ENCODE measurements around the gene BCOR. TPM values are rescaled to one million over a fixed set of nuclear protein-coding genes. Genes with fewer than 3 reads are reported as not detected.

The BCOR gene
- total RNA-seq, 2 donors from 2014 or later, result 53.5 to 65.5 TPM

- DNase-seq, result no peak
- H3K4me1 Mint-ChIP-seq (ENCODE audit: low read depth), result peaks cover 2% of the 10 kb centered on the region
- H3K9me3 Mint-ChIP-seq, result peaks cover 0 to 1% of the 10 kb centered on the region in 2 donors
- ATAC-seq (replicated peaks in 1 of 2), result no peak
- H3K27ac Mint-ChIP-seq, result no peak overlapping the region
- peaks cover 16% of the 10 kb centered on the region for H3K27me3 Mint-ChIP-seq (ENCODE audit: low read depth)
- no peak overlapping the region for H3K4me3 Mint-ChIP-seq
- peaks cover 0 to 3% of the 10 kb centered on the region in 2 donors for H3K36me3 Mint-ChIP-seq (ENCODE audit: insufficient read depth in 2 of 2)
Measured at GRCh38 chrX:40031911-40032310, 65.8 kb downstream of the BCOR start.

GRCh38 chrX:40030205-40030604 lies 67.6 kb downstream of the BCOR start:
- Mint-ChIP-seq H3K4me3 (no peak overlapping the region), H3K27ac (no peak overlapping the region), H3K4me1 (ENCODE audit: low read depth) (peaks cover 5% of the 10 kb centered on the region), H3K9me3 (peaks cover 0 to 1% of the 10 kb centered on the region in 2 donors), H3K27me3 (ENCODE audit: low read depth) (peaks cover 22% of the 10 kb centered on the region), H3K36me3 (ENCODE audit: insufficient read depth in 2 of 2) (peaks cover 0 to 3% of the 10 kb centered on the region in 2 donors)
- ATAC-seq (replicated peaks in 1 of 2) (no peak), DNase-seq (no peak)

GRCh38 chrX:40022421-40022820 lies 75.3 kb downstream of the BCOR start:
- Mint-ChIP-seq H3K4me3 (peak overlapping the region in 1 of 2 donors; percentile 46), H3K36me3 (ENCODE audit: insufficient read depth in 2 of 2) (no peaks in the 10 kb centered on the region), H3K9me3 (no peaks in the 10 kb centered on the region)

GRCh38 chrX:40021647-40022046 lies 76.1 kb downstream of the BCOR start:
- Mint-ChIP-seq H3K4me1 (ENCODE audit: low read depth) (peaks cover 18% of the 10 kb centered on the region), H3K27me3 (ENCODE audit: low read depth) (peaks cover 6% of the 10 kb centered on the region), H3K9me3 (no peaks in the 10 kb centered on the region), H3K27ac (no peak overlapping the region), H3K4me3 (no peak overlapping the region), H3K36me3 (ENCODE audit: insufficient read depth in 2 of 2) (no peaks in the 10 kb centered on the region)
- no peak for DNase-seq
- no peak for ATAC-seq (replicated peaks in 1 of 2)

More at GRCh38 chrX:40022421-40022820, 75.3 kb downstream of the BCOR start:
- peaks cover 10% of the 10 kb centered on the region for H3K27me3 Mint-ChIP-seq (ENCODE audit: low read depth)
- H3K4me1 Mint-ChIP-seq (ENCODE audit: low read depth), result peaks cover 23% of the 10 kb centered on the region
- ATAC-seq (replicated peaks in 1 of 2) (peak; percentile 94 to 96), DNase-seq (no peak)
- H3K27ac Mint-ChIP-seq, result no peak overlapping the region

GRCh38 chrX:40019541-40019940 lies 78.2 kb downstream of the BCOR start:
- H3K4me3 Mint-ChIP-seq, result no peak overlapping the region
- H3K27me3 Mint-ChIP-seq (ENCODE audit: low read depth), result no peaks in the 10 kb centered on the region
- H3K36me3 Mint-ChIP-seq (ENCODE audit: insufficient read depth in 2 of 2), result no peaks in the 10 kb centered on the region
- ATAC-seq (replicated peaks in 1 of 2) (no peak), DNase-seq (no peak)
- no peak overlapping the region for H3K27ac Mint-ChIP-seq
- H3K4me1 Mint-ChIP-seq (ENCODE audit: low read depth), result peaks cover 18% of the 10 kb centered on the region
- H3K9me3 Mint-ChIP-seq, result no peaks in the 10 kb centered on the region

- H3K27me3 Mint-ChIP-seq (ENCODE audit: low read depth), result no peaks in the 10 kb centered on the region
- DNase-seq, result no peak
- H3K36me3 Mint-ChIP-seq (ENCODE audit: insufficient read depth in 2 of 2), result no peaks in the 10 kb centered on the region
- no peak overlapping the region for H3K4me3 Mint-ChIP-seq
- H3K27ac Mint-ChIP-seq, result no peak overlapping the region
- H3K9me3 Mint-ChIP-seq, result no peaks in the 10 kb centered on the region
- ATAC-seq (replicated peaks in 1 of 2), result no peak
- H3K4me1 Mint-ChIP-seq (ENCODE audit: low read depth), result peaks cover 20% of the 10 kb centered on the region
Measured at GRCh38 chrX:40018041-40018440, 79.7 kb downstream of the BCOR start.

- no peak for DNase-seq
- Mint-ChIP-seq H3K9me3 (no peaks in the 10 kb centered on the region), H3K27me3 (ENCODE audit: low read depth) (peaks cover 10% of the 10 kb centered on the region), H3K36me3 (ENCODE audit: insufficient read depth in 2 of 2) (no peaks in the 10 kb centered on the region), H3K4me1 (ENCODE audit: low read depth) (peaks cover 20% of the 10 kb centered on the region), H3K4me3 (no peak overlapping the region), H3K27ac (no peak overlapping the region)
- no peak for ATAC-seq (replicated peaks in 1 of 2)
Measured at GRCh38 chrX:40016749-40017148, 81.0 kb downstream of the BCOR start.

GRCh38 chrX:40015693-40016092 lies 82.1 kb downstream of the BCOR start:
- no peak for ATAC-seq (replicated peaks in 1 of 2)
- no peak for DNase-seq

GRCh38 chrX:40013266-40014195 lies 84.2 kb downstream of the BCOR start:
- peaks cover 31% of the 10 kb centered on the region for H3K27me3 Mint-ChIP-seq (ENCODE audit: low read depth)
- H3K4me3 Mint-ChIP-seq, result peak overlapping the region; percentile 76 to 83
- H3K4me1 Mint-ChIP-seq (ENCODE audit: low read depth), result peaks cover 39% of the 10 kb centered on the region
- ATAC-seq (replicated peaks in 1 of 2), result peak; percentile 26 to 55
- peak; percentile 37 to 43 for DNase-seq
- peak overlapping the region; percentile 72 for H3K27ac Mint-ChIP-seq
- no peaks in the 10 kb centered on the region for H3K9me3 Mint-ChIP-seq
- no peaks in the 10 kb centered on the region for H3K36me3 Mint-ChIP-seq (ENCODE audit: insufficient read depth in 2 of 2)

More at GRCh38 chrX:40015693-40016092, 82.1 kb downstream of the BCOR start:
- H3K36me3 Mint-ChIP-seq (ENCODE audit: insufficient read depth in 2 of 2), result no peaks in the 10 kb centered on the region
- H3K4me3 Mint-ChIP-seq, result no peak overlapping the region
- no peak overlapping the region for H3K27ac Mint-ChIP-seq
- peaks cover 20% of the 10 kb centered on the region for H3K27me3 Mint-ChIP-seq (ENCODE audit: low read depth)
- peaks cover 24% of the 10 kb centered on the region for H3K4me1 Mint-ChIP-seq (ENCODE audit: low read depth)
- no peaks in the 10 kb centered on the region for H3K9me3 Mint-ChIP-seq

- peaks cover 37% of the 10 kb centered on the region for H3K27me3 Mint-ChIP-seq (ENCODE audit: low read depth)
- peaks cover 42% of the 10 kb centered on the region for H3K4me1 Mint-ChIP-seq (ENCODE audit: low read depth)
- peak; percentile 52 for ATAC-seq (replicated peaks in 1 of 2)
- H3K9me3 Mint-ChIP-seq, result no peaks in the 10 kb centered on the region
- DNase-seq, result peak; percentile 42 to 45
- H3K36me3 Mint-ChIP-seq (ENCODE audit: insufficient read depth in 2 of 2), result no peaks in the 10 kb centered on the region
- H3K4me3 Mint-ChIP-seq, result peak overlapping the region; percentile 76 to 83
- no peak overlapping the region for H3K27ac Mint-ChIP-seq
Measured at GRCh38 chrX:40012868-40013265, 84.9 kb downstream of the BCOR start.

GRCh38 chrX:40012039-40012867 lies 85.5 kb downstream of the BCOR start:
- peak overlapping the region; percentile 76 to 83 for H3K4me3 Mint-ChIP-seq
- peaks cover 43% of the 10 kb centered on the region for H3K27me3 Mint-ChIP-seq (ENCODE audit: low read depth)
- H3K36me3 Mint-ChIP-seq (ENCODE audit: insufficient read depth in 2 of 2), result peaks cover 0 to 3% of the 10 kb centered on the region in 2 donors
- H3K9me3 Mint-ChIP-seq, result no peaks in the 10 kb centered on the region
- H3K4me1 Mint-ChIP-seq (ENCODE audit: low read depth), result peaks cover 47% of the 10 kb centered on the region
- DNase-seq, result peak; percentile 31 to 32
- no peak overlapping the region for H3K27ac Mint-ChIP-seq
- peak; percentile 27 to 30 for ATAC-seq (replicated peaks in 1 of 2)

- peaks cover 0 to 4% of the 10 kb centered on the region in 2 donors for H3K36me3 Mint-ChIP-seq (ENCODE audit: insufficient read depth in 2 of 2)
- no peak overlapping the region for H3K27ac Mint-ChIP-seq
- H3K4me1 Mint-ChIP-seq (ENCODE audit: low read depth), result peaks cover 51% of the 10 kb centered on the region
- peaks cover 50% of the 10 kb centered on the region for H3K27me3 Mint-ChIP-seq (ENCODE audit: low read depth)
- no peaks in the 10 kb centered on the region for H3K9me3 Mint-ChIP-seq
- no peak for ATAC-seq (replicated peaks in 1 of 2)
- H3K4me3 Mint-ChIP-seq, result peak overlapping the region in 1 of 2 donors; percentile 83
- no peak for DNase-seq
Measured at GRCh38 chrX:40011322-40012038, 86.3 kb downstream of the BCOR start.
